PC-3 (cell line): Measurements from ENCODE around the gene NSRP1. TPM values are rescaled to one million over a fixed set of nuclear protein-coding genes. Genes with fewer than 3 reads are reported as not detected.
"Not testable (repeated sequence)": the region's sequence is repeated elsewhere in the genome, so short reads cannot be mapped to it uniquely, and the experiment has no call there.

ENCODE experiments used
- ATAC-seq: fragments of 200-7000 bp; cut with Tn5 transposase; 2 replicates; pipeline ENCODE4 v1.9.1; 2020; ENCODE audit warnings: mild to moderate bottlenecking, moderate library complexity
- BruUV-seq: library from RNA; stranded (reverse); fragments of 400-500 nt; replicated peaks from 2 replicates; lab custom pipeline; 2021; lab: Mats Ljungman, UMichigan
- CTCF ChIA-PET: fragments of 300-600 bp; sonication (Branson Sonifier 250); formaldehyde crosslinking; loops from one replicate; lab custom pipeline; 2022; ENCODE audit warnings: antibody characterized with exemption; lab: Charles Lee
- POLR2A ChIA-PET: fragments of 300-600 bp; sonication (Branson Sonifier 250); formaldehyde crosslinking; loops from one replicate; lab custom pipeline; 2022; ENCODE audit warnings: antibody characterized with exemption; ENCODE audit not compliant: unreplicated experiment; lab: Charles Lee
- DNase-seq: peaks from one replicate; pipeline ENCODE4 v3.0.0-alpha.2; 2015
- H2AFZ ChIP-seq: fragments of 300-600 bp; sonication (generic); 2 replicates; pipeline ENCODE4 v1.6.0; 2016; ENCODE audit warnings: antibody characterized with exemption, low read length
- H3F3A ChIP-seq: fragments of 300-600 bp; sonication (generic); one replicate; pipeline ENCODE4 v1.6.0; 2017; ENCODE audit warnings: antibody characterized with exemption, low read length, control low read depth, mild to moderate bottlenecking; ENCODE audit not compliant: unreplicated experiment
- H3K27ac ChIP-seq: fragments of 300-600 bp; sonication (generic); 2 replicates; pipeline ENCODE4 v1.5.1; 2016; ENCODE audit warnings: mild to moderate bottlenecking, low read length
- H3K27me3 ChIP-seq: fragments of 300-600 bp; sonication (generic); 2 replicates; pipeline ENCODE4 v1.6.1; 2016; ENCODE audit warnings: low read length, mixed read lengths
- H3K36me3 ChIP-seq: fragments of 300-600 bp; sonication (generic); 2 replicates; pipeline ENCODE4 v1.6.1; 2016; ENCODE audit warnings: low read depth, mixed run types, low read length, mixed read lengths
- H3K4me1 ChIP-seq: fragments of 300-600 bp; sonication (generic); 2 replicates; pipeline ENCODE4 v1.5.1; 2016; ENCODE audit warnings: low read length; ENCODE audit not compliant: insufficient read depth
- H3K4me2 ChIP-seq: fragments of 300-600 bp; sonication (generic); 2 replicates; pipeline ENCODE4 v1.6.0; 2016; ENCODE audit warnings: low read length
- H3K4me3 ChIP-seq: fragments of 300-600 bp; sonication (generic); 2 replicates; pipeline ENCODE4 v1.5.1; 2016; ENCODE audit warnings: mild to moderate bottlenecking, low read length, mixed read lengths
- H3K79me2 ChIP-seq: fragments of 300-600 bp; sonication (generic); 2 replicates; pipeline ENCODE4 v1.6.1; 2017; ENCODE audit warnings: low read length, mixed read lengths
- H3K9ac ChIP-seq: fragments of 300-600 bp; sonication (generic); 2 replicates; pipeline ENCODE4 v1.6.0; 2016; ENCODE audit warnings: mild to moderate bottlenecking, low read length
- H3K9me2 ChIP-seq: fragments of 300-600 bp; sonication (generic); replicated peaks from 2 replicates; pipeline ENCODE4 v1.6.1; 2016; ENCODE audit warnings: mixed run types, low read length, mixed read lengths
- H3K9me3 ChIP-seq: fragments of 300-600 bp; sonication (generic); 2 replicates; pipeline ENCODE4 v1.6.1; 2016; ENCODE audit warnings: low read length, mixed read lengths
- H4K20me1 ChIP-seq: fragments of 300-600 bp; sonication (generic); 2 replicates; pipeline ENCODE4 v1.6.1; 2016; ENCODE audit warnings: low read length, mixed read lengths
- CTCF ChIP-seq: fragments of 300-600 bp; sonication (generic); conservative IDR thresholded peaks from 2 replicates; pipeline ENCODE4 v1.5.1; 2017; ENCODE audit warnings: antibody characterized with exemption, low read depth, mild to moderate bottlenecking, low read length
- EZH2 ChIP-seq: fragments of 300-600 bp; sonication (generic); IDR thresholded peaks from one replicate; pipeline ENCODE4 v1.6.1; 2017; ENCODE audit warnings: antibody characterized with exemption, mild to moderate bottlenecking, low read length; ENCODE audit not compliant: unreplicated experiment
- EZH2phosphoT487 ChIP-seq: fragments of 300-600 bp; sonication (generic); IDR thresholded peaks from 2 replicates; pipeline ENCODE4 v1.6.1; 2018; ENCODE audit warnings: mild to moderate bottlenecking, antibody characterized with exemption, low read length, borderline replicate concordance
- intact Hi-C: fragments of 100-400 bp; cut with micrococcal nuclease; formaldehyde crosslinking; loops from 2 replicates; pipeline ENCODE4 v1.9.0; 2023
- total RNA-seq: library from RNA; depleted of rRNA; stranded (reverse); fragments of >200 nt; gene quantifications from 2 replicates; pipeline ENCODE4 v1.2.3, GENCODE V29; 2014

Gene NSRP1
- total RNA-seq, 1 experiment from 2014 or later: 6.4 TPM

GRCh38 chr17:30086896-30087295, 29.7 kb upstream of the NSRP1 start:
- DNase-seq: no peak
- Histone ChIP-seq H2AFZ (no peak overlapping the region), H3K4me2 (no peak overlapping the region), H3K27me3 (peaks cover 3% of the 10 kb centered on the region; the same call in 1 of the 2 replicates), H3K9ac (no peak overlapping the region), H3K4me3 (no peak overlapping the region), H3K36me3 (no peaks in the 10 kb centered on the region), H3K4me1 (no peaks in the 10 kb centered on the region), H3K27ac (no peak overlapping the region), H3K9me3 (no peaks in the 10 kb centered on the region), H4K20me1 (no peaks in the 10 kb centered on the region), H3F3A (no peaks in the 10 kb centered on the region), H3K79me2 (no peaks in the 10 kb centered on the region), H3K9me2 (no peaks in the 10 kb centered on the region)
- ChIA-PET CTCF (no interaction called here), POLR2A (no interaction called here)
- TF ChIP-seq CTCF: no peak
- TF ChIP-seq EZH2phosphoT487: no peak
- TF ChIP-seq EZH2: no peak
- intact Hi-C loops: no loop called here
- BruUV-seq: no TSS peak
- no peak for ATAC-seq

- H3K9me3 ChIP-seq, H3K27ac ChIP-seq, H3F3A ChIP-seq, ATAC-seq, H3K9ac ChIP-seq, CTCF ChIA-PET, H3K4me1 ChIP-seq, POLR2A ChIA-PET, H3K4me3 ChIP-seq, H3K36me3 ChIP-seq, H3K9me2 ChIP-seq, BruUV-seq, H2AFZ ChIP-seq, H3K4me2 ChIP-seq, H3K79me2 ChIP-seq, intact Hi-C loops, DNase-seq, H3K27me3 ChIP-seq, H4K20me1 ChIP-seq: not testable (repeated sequence)
Observed at GRCh38 chr17:30087431-30087830, 29.2 kb upstream of the NSRP1 start.

- BruUV-seq: no TSS peak
- ATAC-seq: no peak
- H3K9me3 ChIP-seq: no peaks in the 10 kb centered on the region
- H3F3A ChIP-seq: no peaks in the 10 kb centered on the region
- no peak overlapping the region for H3K9ac ChIP-seq
- no peaks in the 10 kb centered on the region for H3K36me3 ChIP-seq
- H4K20me1 ChIP-seq: no peaks in the 10 kb centered on the region
- no peak overlapping the region for H3K27ac ChIP-seq
- H3K9me2 ChIP-seq: no peaks in the 10 kb centered on the region
- intact Hi-C loops: loop anchor here (5.0 kb wide), 1 partner anchor 284 kb away; no protein-coding TSS in a partner anchor
- H3K27me3 ChIP-seq: peaks cover 3% of the 10 kb centered on the region; the same call in 1 of the 2 replicates
- no peak for TF ChIP-seq EZH2phosphoT487
- H3K4me2 ChIP-seq: no peak overlapping the region
- H3K4me3 ChIP-seq: no peak overlapping the region
- DNase-seq: no peak
- ChIA-PET POLR2A (no interaction called here), CTCF (no interaction called here)
- no peak overlapping the region for H2AFZ ChIP-seq
- no peaks in the 10 kb centered on the region for H3K4me1 ChIP-seq
- H3K79me2 ChIP-seq: no peaks in the 10 kb centered on the region
Observed at GRCh38 chr17:30091121-30091670, 25.4 kb upstream of the NSRP1 start.

GRCh38 chr17:30091771-30092170, 24.8 kb upstream of the NSRP1 start:
- no peak overlapping the region for H3K4me2 ChIP-seq
- no peaks in the 10 kb centered on the region for H4K20me1 ChIP-seq
- CTCF ChIA-PET: no interaction called here
- intact Hi-C loops: loop anchor here (2.0 to 5.0 kb wide), 2 partner anchors 71 to 284 kb away; no protein-coding TSS in a partner anchor
- no peaks in the 10 kb centered on the region for H3K79me2 ChIP-seq
- H3K9me2 ChIP-seq: no peaks in the 10 kb centered on the region
- TF ChIP-seq EZH2phosphoT487: no peak
- no peak for TF ChIP-seq EZH2
- TF ChIP-seq CTCF: no peak
- H3K4me3 ChIP-seq: no peak overlapping the region
- H3K4me1 ChIP-seq: no peaks in the 10 kb centered on the region
- H3K27me3 ChIP-seq: peaks cover 3% of the 10 kb centered on the region; the same call in 1 of the 2 replicates
- no peak overlapping the region for H3K27ac ChIP-seq
- no peaks in the 10 kb centered on the region for H3K9me3 ChIP-seq
- POLR2A ChIA-PET: no interaction called here
- ATAC-seq (no peak), DNase-seq (peak; percentile 40)
- no peak overlapping the region for H2AFZ ChIP-seq
- H3K9ac ChIP-seq: no peak overlapping the region
- BruUV-seq: no TSS peak
- H3F3A ChIP-seq: no peaks in the 10 kb centered on the region
- H3K36me3 ChIP-seq: no peaks in the 10 kb centered on the region
